ENCODE data around the gene TMC7.
"Not testable (repeated sequence)": the region's sequence is repeated elsewhere in the genome, so short reads cannot be mapped to it uniquely, and the experiment has no call there.

The TMC7 gene

GRCh38 chr16:18948372-18949020 lies 35.2 kb upstream of the TMC7 start:
- Histone ChIP-seq H2BK120ac (ENCODE audit: insufficient read depth, low read length, poor library complexity) (no peak overlapping the region), H3K27ac (ENCODE audit: low read depth, low read length) (no peak overlapping the region), H3K4me1 (ENCODE audit: control insufficient read depth in 1 of 2, insufficient read depth in 2 of 2, low read length in 2 of 2) (no peaks in the 10 kb centered on the region), H3K18ac (ENCODE audit: low read length) (no peak overlapping the region), H3K14ac (ENCODE audit: low read length) (no peak overlapping the region), H4K12ac (ENCODE audit: low read depth, low read length) (no peak overlapping the region), H3K23ac (ENCODE audit: low read length) (no peak overlapping the region), H2AK5ac (ENCODE audit: low read length) (no peak overlapping the region), H4K8ac (ENCODE audit: low read depth, low read length) (no peak overlapping the region), H3K9me3 (ENCODE audit: insufficient read depth, low read depth, low read length) (no peaks in the 10 kb centered on the region), H3K27me3 (ENCODE audit: insufficient read depth, low read length) (no peaks in the 10 kb centered on the region), H3K4me3 (ENCODE audit: low read depth, low read length) (no peak overlapping the region), H3K4me2 (ENCODE audit: low read length) (no peak overlapping the region), H3K79me1 (ENCODE audit: low read length) (no peaks in the 10 kb centered on the region), H2BK12ac (ENCODE audit: low read length) (no peak overlapping the region), H3K9ac (ENCODE audit: low read length) (no peak overlapping the region), H3K36me3 (ENCODE audit: control insufficient read depth in 1 of 2, insufficient read depth in 2 of 2, low read length in 2 of 2) (no peaks in the 10 kb centered on the region), H4K91ac (ENCODE audit: low read depth, low read length) (no peak overlapping the region), H2BK5ac (ENCODE audit: low read depth, low read length, poor library complexity) (no peak overlapping the region), H2AFZ (ENCODE audit: insufficient read depth, low read length, poor library complexity) (no peak overlapping the region), H3K4ac (ENCODE audit: low read depth, low read length) (no peak overlapping the region), H3K79me2 (ENCODE audit: control insufficient read depth, insufficient read depth, low read length, poor library complexity) (no peaks in the 10 kb centered on the region)
- DNase-seq = no peak
- no CpG with 5 or more reads among the region's 9 CpGs for WGBS (ENCODE audit: extremely low coverage, insufficient coverage, insufficient read length)

- Histone ChIP-seq H3K36me3 (ENCODE audit: control insufficient read depth in 1 of 2, insufficient read depth in 2 of 2, low read length in 2 of 2) (no peaks in the 10 kb centered on the region), H3K4ac (ENCODE audit: low read depth, low read length) (no peak overlapping the region), H2BK120ac (ENCODE audit: insufficient read depth, low read length, poor library complexity) (no peak overlapping the region), H2AFZ (ENCODE audit: insufficient read depth, low read length, poor library complexity) (no peak overlapping the region), H3K23ac (ENCODE audit: low read length) (no peak overlapping the region), H3K9ac (ENCODE audit: low read length) (no peak overlapping the region), H2BK12ac (ENCODE audit: low read length) (no peak overlapping the region), H4K91ac (ENCODE audit: low read depth, low read length) (no peak overlapping the region), H3K14ac (ENCODE audit: low read length) (no peak overlapping the region), H3K4me2 (ENCODE audit: low read length) (no peak overlapping the region), H3K27ac (ENCODE audit: low read depth, low read length) (no peak overlapping the region), H2AK5ac (ENCODE audit: low read length) (no peak overlapping the region), H3K18ac (ENCODE audit: low read length) (no peak overlapping the region), H3K79me1 (ENCODE audit: low read length) (no peaks in the 10 kb centered on the region), H4K8ac (ENCODE audit: low read depth, low read length) (no peak overlapping the region), H4K12ac (ENCODE audit: low read depth, low read length) (no peak overlapping the region), H2BK5ac (ENCODE audit: low read depth, low read length, poor library complexity) (no peak overlapping the region), H3K27me3 (ENCODE audit: insufficient read depth, low read length) (no peaks in the 10 kb centered on the region), H3K9me3 (ENCODE audit: insufficient read depth, low read depth, low read length) (no peaks in the 10 kb centered on the region), H3K79me2 (ENCODE audit: control insufficient read depth, insufficient read depth, low read length, poor library complexity) (no peaks in the 10 kb centered on the region), H3K4me3 (ENCODE audit: low read depth, low read length) (no peak overlapping the region), H3K4me1 (ENCODE audit: control insufficient read depth in 1 of 2, insufficient read depth in 2 of 2, low read length in 2 of 2) (no peaks in the 10 kb centered on the region)
- DNase-seq = no peak
- WGBS (ENCODE audit: extremely low coverage, insufficient coverage, insufficient read length) = no CpG with 5 or more reads among the region's 11 CpGs
Observed at GRCh38 chr16:18950469-18951185, 33.1 kb upstream of the TMC7 start.

- Histone ChIP-seq H2BK12ac (ENCODE audit: low read length) (no peak overlapping the region), H4K91ac (ENCODE audit: low read depth, low read length) (no peak overlapping the region), H3K79me1 (ENCODE audit: low read length) (no peaks in the 10 kb centered on the region), H2AK5ac (ENCODE audit: low read length) (no peak overlapping the region), H3K4me3 (ENCODE audit: low read depth, low read length) (no peak overlapping the region), H3K4me2 (ENCODE audit: low read length) (no peak overlapping the region), H3K9me3 (ENCODE audit: insufficient read depth, low read depth, low read length) (no peaks in the 10 kb centered on the region), H3K36me3 (ENCODE audit: control insufficient read depth in 1 of 2, insufficient read depth in 2 of 2, low read length in 2 of 2) (no peaks in the 10 kb centered on the region), H3K4me1 (ENCODE audit: control insufficient read depth in 1 of 2, insufficient read depth in 2 of 2, low read length in 2 of 2) (no peaks in the 10 kb centered on the region), H4K8ac (ENCODE audit: low read depth, low read length) (no peak overlapping the region), H2BK120ac (ENCODE audit: insufficient read depth, low read length, poor library complexity) (no peak overlapping the region), H3K79me2 (ENCODE audit: control insufficient read depth, insufficient read depth, low read length, poor library complexity) (no peaks in the 10 kb centered on the region), H2AFZ (ENCODE audit: insufficient read depth, low read length, poor library complexity) (no peak overlapping the region), H3K27me3 (ENCODE audit: insufficient read depth, low read length) (no peaks in the 10 kb centered on the region), H3K23ac (ENCODE audit: low read length) (no peak overlapping the region), H4K12ac (ENCODE audit: low read depth, low read length) (no peak overlapping the region), H3K9ac (ENCODE audit: low read length) (no peak overlapping the region), H3K4ac (ENCODE audit: low read depth, low read length) (no peak overlapping the region), H3K27ac (ENCODE audit: low read depth, low read length) (no peak overlapping the region), H3K14ac (ENCODE audit: low read length) (no peak overlapping the region), H2BK5ac (ENCODE audit: low read depth, low read length, poor library complexity) (no peak overlapping the region), H3K18ac (ENCODE audit: low read length) (no peak overlapping the region)
- no peak for DNase-seq
Observed at GRCh38 chr16:18953547-18953946, 30.2 kb upstream of the TMC7 start.

- H4K91ac ChIP-seq (ENCODE audit: low read depth, low read length); H4K12ac ChIP-seq (ENCODE audit: low read depth, low read length); H3K27ac ChIP-seq (ENCODE audit: low read depth, low read length); H3K9me3 ChIP-seq (ENCODE audit: insufficient read depth, low read depth, low read length); H2BK120ac ChIP-seq (ENCODE audit: insufficient read depth, low read length, poor library complexity); H2BK12ac ChIP-seq (ENCODE audit: low read length); H3K79me2 ChIP-seq (ENCODE audit: control insufficient read depth, insufficient read depth, low read length, poor library complexity); H3K14ac ChIP-seq (ENCODE audit: low read length); H3K4me1 ChIP-seq (ENCODE audit: control insufficient read depth in 1 of 2, insufficient read depth in 2 of 2, low read length in 2 of 2); H3K4ac ChIP-seq (ENCODE audit: low read depth, low read length); H2AK5ac ChIP-seq (ENCODE audit: low read length); H3K23ac ChIP-seq (ENCODE audit: low read length); H3K9ac ChIP-seq (ENCODE audit: low read length); H3K79me1 ChIP-seq (ENCODE audit: low read length); H3K4me3 ChIP-seq (ENCODE audit: low read depth, low read length); H2AFZ ChIP-seq (ENCODE audit: insufficient read depth, low read length, poor library complexity); H3K27me3 ChIP-seq (ENCODE audit: insufficient read depth, low read length); H3K36me3 ChIP-seq (ENCODE audit: control insufficient read depth in 1 of 2, insufficient read depth in 2 of 2, low read length in 2 of 2); H2BK5ac ChIP-seq (ENCODE audit: low read depth, low read length, poor library complexity); H4K8ac ChIP-seq (ENCODE audit: low read depth, low read length); H3K18ac ChIP-seq (ENCODE audit: low read length); H3K4me2 ChIP-seq (ENCODE audit: low read length): not testable (repeated sequence)
- peak in 1 of 2 donors; percentile 73 for DNase-seq
- no CpG with 5 or more reads among the region's 21 CpGs for WGBS (ENCODE audit: extremely low coverage, insufficient coverage, insufficient read length)
Observed at GRCh38 chr16:18955874-18956580, 27.7 kb upstream of the TMC7 start.

Data from trophoblast cell (in vitro differentiated cells and primary cell).